Stimulated activated CD8-positive, alpha-beta memory T cell treated with anti-CD3 and anti-CD28 coated beads, Interleukin-4, amount 100 ng/mL, for 48 hours (primary cell): ENCODE data around the gene FOXL1.

Experiments used
- DNase-seq: peaks from one replicate; pipeline ENCODE4 v3.0.0-alpha.2; 2020

Gene FOXL1

GRCh38 chr16:86578061-86578599, at the start of gene FOXL1:
TSS of gene FOXL1 (plus strand) at chr16:86578549. CDS start at chr16:86578724, 175 bp downstream.
- DNase-seq, result no peak

- no peak for DNase-seq
Measured at GRCh38 chr16:86529160-86529559, 49.2 kb upstream of the FOXL1 start.

GRCh38 chr16:86530251-86531190, 47.8 kb upstream of the FOXL1 start:
- no peak for DNase-seq

- no peak for DNase-seq
Measured at GRCh38 chr16:86531191-86531545, 47.2 kb upstream of the FOXL1 start.

GRCh38 chr16:86531641-86532525, 46.5 kb upstream of the FOXL1 start:
- no peak for DNase-seq

- no peak for DNase-seq
Measured at GRCh38 chr16:86532526-86532815, 45.9 kb upstream of the FOXL1 start.

- no peak for DNase-seq
Measured at GRCh38 chr16:86533076-86533475, 45.3 kb upstream of the FOXL1 start.

- DNase-seq, result no peak
Measured at GRCh38 chr16:86533767-86534351, 44.5 kb upstream of the FOXL1 start.

- no peak for DNase-seq
Measured at GRCh38 chr16:86534779-86535615, 43.4 kb upstream of the FOXL1 start.

- no peak for DNase-seq
Measured at GRCh38 chr16:86536621-86537020, 41.7 kb upstream of the FOXL1 start.

- no peak for DNase-seq
Measured at GRCh38 chr16:86537486-86537885, 40.9 kb upstream of the FOXL1 start.

GRCh38 chr16:86538196-86538780, 40.1 kb upstream of the FOXL1 start:
- DNase-seq, result no peak

- no peak for DNase-seq
Measured at GRCh38 chr16:86540894-86541293, 37.5 kb upstream of the FOXL1 start.

- DNase-seq, result no peak
Measured at GRCh38 chr16:86541560-86541959, 36.8 kb upstream of the FOXL1 start.

GRCh38 chr16:86542756-86543750, 35.3 kb upstream of the FOXL1 start:
- no peak for DNase-seq

GRCh38 chr16:86545481-86545880, 32.9 kb upstream of the FOXL1 start:
- DNase-seq, result no peak

- DNase-seq, result no peak
Measured at GRCh38 chr16:86545954-86546637, 32.3 kb upstream of the FOXL1 start.

- DNase-seq, result no peak
Measured at GRCh38 chr16:86546638-86547013, 31.7 kb upstream of the FOXL1 start.

- no peak for DNase-seq
Measured at GRCh38 chr16:86547286-86547685, 31.1 kb upstream of the FOXL1 start.
